PC-3 (cell line): ENCODE measurements around the gene TBCCD1. TPM values are rescaled to one million over a fixed set of nuclear protein-coding genes. Genes with fewer than 3 reads are reported as not detected.

Source experiments
- ATAC-seq: fragments of 200-7000 bp; cut with Tn5 transposase; 2 replicates; pipeline ENCODE4 v1.9.1; 2020; ENCODE audit warnings: mild to moderate bottlenecking, moderate library complexity
- BruUV-seq: library from RNA; stranded (reverse); fragments of 400-500 nt; replicated peaks from 2 replicates; lab custom pipeline; 2021; lab: Mats Ljungman, UMichigan
- CTCF ChIA-PET: fragments of 300-600 bp; sonication (Branson Sonifier 250); formaldehyde crosslinking; loops from one replicate; lab custom pipeline; 2022; ENCODE audit warnings: antibody characterized with exemption; lab: Charles Lee
- POLR2A ChIA-PET: fragments of 300-600 bp; sonication (Branson Sonifier 250); formaldehyde crosslinking; loops from one replicate; lab custom pipeline; 2022; ENCODE audit warnings: antibody characterized with exemption; ENCODE audit not compliant: unreplicated experiment; lab: Charles Lee
- DNase-seq: peaks from one replicate; pipeline ENCODE4 v3.0.0-alpha.2; 2015
- H2AFZ ChIP-seq: fragments of 300-600 bp; sonication (generic); 2 replicates; pipeline ENCODE4 v1.6.0; 2016; ENCODE audit warnings: antibody characterized with exemption, low read length
- H3F3A ChIP-seq: fragments of 300-600 bp; sonication (generic); one replicate; pipeline ENCODE4 v1.6.0; 2017; ENCODE audit warnings: antibody characterized with exemption, low read length, control low read depth, mild to moderate bottlenecking; ENCODE audit not compliant: unreplicated experiment
- H3K27ac ChIP-seq: fragments of 300-600 bp; sonication (generic); 2 replicates; pipeline ENCODE4 v1.5.1; 2016; ENCODE audit warnings: mild to moderate bottlenecking, low read length
- H3K27me3 ChIP-seq: fragments of 300-600 bp; sonication (generic); 2 replicates; pipeline ENCODE4 v1.6.1; 2016; ENCODE audit warnings: low read length, mixed read lengths
- H3K36me3 ChIP-seq: fragments of 300-600 bp; sonication (generic); 2 replicates; pipeline ENCODE4 v1.6.1; 2016; ENCODE audit warnings: low read depth, mixed run types, low read length, mixed read lengths
- H3K4me1 ChIP-seq: fragments of 300-600 bp; sonication (generic); 2 replicates; pipeline ENCODE4 v1.5.1; 2016; ENCODE audit warnings: low read length; ENCODE audit not compliant: insufficient read depth
- H3K4me2 ChIP-seq: fragments of 300-600 bp; sonication (generic); 2 replicates; pipeline ENCODE4 v1.6.0; 2016; ENCODE audit warnings: low read length
- H3K4me3 ChIP-seq: fragments of 300-600 bp; sonication (generic); 2 replicates; pipeline ENCODE4 v1.5.1; 2016; ENCODE audit warnings: mild to moderate bottlenecking, low read length, mixed read lengths
- H3K79me2 ChIP-seq: fragments of 300-600 bp; sonication (generic); 2 replicates; pipeline ENCODE4 v1.6.1; 2017; ENCODE audit warnings: low read length, mixed read lengths
- H3K9ac ChIP-seq: fragments of 300-600 bp; sonication (generic); 2 replicates; pipeline ENCODE4 v1.6.0; 2016; ENCODE audit warnings: mild to moderate bottlenecking, low read length
- H3K9me2 ChIP-seq: fragments of 300-600 bp; sonication (generic); replicated peaks from 2 replicates; pipeline ENCODE4 v1.6.1; 2016; ENCODE audit warnings: mixed run types, low read length, mixed read lengths
- H3K9me3 ChIP-seq: fragments of 300-600 bp; sonication (generic); 2 replicates; pipeline ENCODE4 v1.6.1; 2016; ENCODE audit warnings: low read length, mixed read lengths
- H4K20me1 ChIP-seq: fragments of 300-600 bp; sonication (generic); 2 replicates; pipeline ENCODE4 v1.6.1; 2016; ENCODE audit warnings: low read length, mixed read lengths
- CTCF ChIP-seq: fragments of 300-600 bp; sonication (generic); conservative IDR thresholded peaks from 2 replicates; pipeline ENCODE4 v1.5.1; 2017; ENCODE audit warnings: antibody characterized with exemption, low read depth, mild to moderate bottlenecking, low read length
- EZH2 ChIP-seq: fragments of 300-600 bp; sonication (generic); IDR thresholded peaks from one replicate; pipeline ENCODE4 v1.6.1; 2017; ENCODE audit warnings: antibody characterized with exemption, mild to moderate bottlenecking, low read length; ENCODE audit not compliant: unreplicated experiment
- EZH2phosphoT487 ChIP-seq: fragments of 300-600 bp; sonication (generic); IDR thresholded peaks from 2 replicates; pipeline ENCODE4 v1.6.1; 2018; ENCODE audit warnings: mild to moderate bottlenecking, antibody characterized with exemption, low read length, borderline replicate concordance
- intact Hi-C: fragments of 100-400 bp; cut with micrococcal nuclease; formaldehyde crosslinking; loops from 2 replicates; pipeline ENCODE4 v1.9.0; 2023
- total RNA-seq: library from RNA; depleted of rRNA; stranded (reverse); fragments of >200 nt; gene quantifications from 2 replicates; pipeline ENCODE4 v1.2.3, GENCODE V29; 2014

Gene TBCCD1
- total RNA-seq, 1 experiment from 2014 or later, result 17.0 TPM

- Histone ChIP-seq H3K9me3 (no peaks in the 10 kb centered on the region), H3K27ac (no peak overlapping the region)
- CTCF ChIA-PET, result no interaction called here
Measured at GRCh38 chr3:186600896-186601295, 33.8 kb upstream of the TBCCD1 start.

GRCh38 chr3:186599785-186600166 is 32.6 kb upstream of the TBCCD1 start:
- no peaks in the 10 kb centered on the region for H3K4me1 ChIP-seq
- no peak for DNase-seq
- POLR2A ChIA-PET, result no interaction called here

More at GRCh38 chr3:186600896-186601295, 33.8 kb upstream of the TBCCD1 start:
- intact Hi-C loops, result no loop called here
- H3K9me2 ChIP-seq, result no peaks in the 10 kb centered on the region
- no peaks in the 10 kb centered on the region for H3K79me2 ChIP-seq
- no TSS peak for BruUV-seq
- POLR2A ChIA-PET, result no interaction called here
- ATAC-seq (no peak), DNase-seq (no peak)
- H3K4me1 ChIP-seq, result peaks cover 1% of the 10 kb centered on the region
- H4K20me1 ChIP-seq, result no peaks in the 10 kb centered on the region
- no peak overlapping the region for H2AFZ ChIP-seq
- no peaks in the 10 kb centered on the region for H3K27me3 ChIP-seq
- H3F3A ChIP-seq, result no peaks in the 10 kb centered on the region
- H3K4me3 ChIP-seq, result no peak overlapping the region
- H3K36me3 ChIP-seq, result no peaks in the 10 kb centered on the region
- H3K9ac ChIP-seq, result no peak overlapping the region
- TF ChIP-seq EZH2phosphoT487 (no peak), EZH2 (no peak), CTCF (no peak)
- H3K4me2 ChIP-seq, result no peak overlapping the region

More at GRCh38 chr3:186599785-186600166, 32.6 kb upstream of the TBCCD1 start:
- TF ChIP-seq EZH2phosphoT487, result no peak
- TF ChIP-seq EZH2, result no peak
- no peak for TF ChIP-seq CTCF
- no peak overlapping the region for H3K4me2 ChIP-seq
- no peaks in the 10 kb centered on the region for H3K9me2 ChIP-seq
- H3K4me3 ChIP-seq, result no peak overlapping the region
- H4K20me1 ChIP-seq, result no peaks in the 10 kb centered on the region
- no peak overlapping the region for H3K27ac ChIP-seq
- H3K79me2 ChIP-seq, result no peaks in the 10 kb centered on the region
- no peak overlapping the region for H2AFZ ChIP-seq
- BruUV-seq, result no TSS peak
- H3F3A ChIP-seq, result no peaks in the 10 kb centered on the region
- CTCF ChIA-PET, result no interaction called here
- no peaks in the 10 kb centered on the region for H3K9me3 ChIP-seq
- no peak overlapping the region for H3K9ac ChIP-seq
- no peaks in the 10 kb centered on the region for H3K27me3 ChIP-seq
- H3K36me3 ChIP-seq, result no peaks in the 10 kb centered on the region
- no peak for ATAC-seq
- intact Hi-C loops, result no loop called here
